NCI-H345 (cell line): ENCODE results near the gene JUND.
A peak's percentile ranks its signal among the peaks of the same experiment; 100 is the strongest.

Experiments
- DNase-seq: peaks from one replicate; lab custom pipeline; 2025; lab: John Stamatoyannopoulos, UW

JUND gene

DNA sequence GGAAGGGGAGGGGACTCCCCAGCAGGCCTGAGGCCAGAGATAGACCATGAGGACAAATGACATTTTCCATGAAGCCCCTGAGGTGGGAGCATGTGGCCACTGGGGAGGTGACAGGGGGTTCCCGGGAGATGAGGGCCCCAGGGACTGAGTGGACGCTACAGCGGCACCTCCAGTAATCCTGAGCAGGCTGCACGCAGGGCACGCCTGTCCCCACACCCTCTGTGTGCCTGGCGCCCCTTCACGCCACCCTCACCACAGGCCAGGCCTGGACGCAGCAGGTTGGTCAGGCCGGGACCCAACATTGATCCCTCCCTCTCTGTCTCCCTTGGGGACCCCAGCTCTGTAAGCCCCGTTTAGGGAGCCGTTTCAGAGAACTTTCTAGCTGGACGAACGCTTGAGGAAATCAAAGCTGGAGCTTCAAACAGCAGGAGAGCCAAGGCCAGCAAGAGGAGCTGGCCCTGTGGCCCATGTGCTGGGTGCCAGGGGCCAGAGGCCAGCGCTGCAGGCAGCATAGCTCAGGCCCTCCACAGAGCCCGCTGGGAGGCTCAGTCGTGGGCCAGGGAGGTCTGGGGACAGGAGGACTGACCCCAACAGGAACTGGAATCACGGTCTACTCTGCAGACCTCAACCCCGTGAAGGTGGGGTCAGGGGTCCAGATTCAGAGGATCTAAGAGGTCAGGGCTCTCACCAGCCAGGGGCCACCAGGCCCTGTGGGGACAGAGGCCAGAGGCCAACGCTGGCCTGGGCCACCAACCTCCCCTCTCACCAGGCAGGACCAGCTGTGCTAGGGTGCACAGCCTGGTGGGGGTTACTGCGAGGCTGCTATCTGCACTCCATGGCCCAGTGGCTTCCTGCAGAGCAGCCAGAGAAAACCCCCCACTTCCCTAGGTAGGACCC lies 26.9 kb upstream of the JUND start:
- DNase-seq = no peak

DNA sequence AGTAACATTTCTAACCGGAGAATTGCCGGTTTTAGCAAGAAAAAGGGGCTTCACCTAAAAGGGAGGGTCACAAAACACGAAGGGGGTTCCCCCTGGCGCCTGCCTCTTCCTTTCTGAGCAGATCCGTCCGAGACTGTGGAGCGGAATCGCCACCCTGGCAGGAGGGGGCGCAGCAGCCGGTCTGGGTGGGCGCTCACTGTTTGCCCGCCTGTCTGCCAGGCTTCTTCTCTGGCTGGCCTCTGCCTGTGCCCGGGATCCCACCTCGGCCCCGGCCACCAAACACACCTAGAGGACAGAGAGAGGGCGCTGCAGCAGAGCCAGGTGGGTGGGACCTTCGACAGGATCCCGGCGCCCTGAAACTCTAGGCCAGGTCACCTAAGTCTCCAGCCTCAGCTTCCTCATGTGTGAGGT lies 25.9 kb upstream of the JUND start:
- no peak for DNase-seq

DNA sequence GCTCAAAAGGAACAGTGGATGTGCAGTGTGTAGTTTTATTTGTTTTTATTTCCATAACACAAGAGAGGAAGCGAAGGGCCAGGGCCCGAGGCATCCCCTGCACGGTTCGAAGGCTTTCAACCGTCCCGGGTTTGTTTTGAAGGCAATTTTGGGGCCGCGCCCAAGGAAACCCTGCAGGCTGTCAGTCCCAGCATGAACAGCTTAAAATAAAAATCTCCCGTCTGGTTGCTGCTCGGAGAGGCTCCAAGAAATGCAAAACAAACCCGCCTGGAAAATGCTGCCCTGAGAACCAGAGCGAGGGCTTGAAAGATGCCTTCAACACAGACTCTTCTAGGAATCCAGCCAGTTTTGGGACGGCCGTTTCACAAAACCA lies 25.5 kb upstream of the JUND start:
- no peak for DNase-seq

DNA sequence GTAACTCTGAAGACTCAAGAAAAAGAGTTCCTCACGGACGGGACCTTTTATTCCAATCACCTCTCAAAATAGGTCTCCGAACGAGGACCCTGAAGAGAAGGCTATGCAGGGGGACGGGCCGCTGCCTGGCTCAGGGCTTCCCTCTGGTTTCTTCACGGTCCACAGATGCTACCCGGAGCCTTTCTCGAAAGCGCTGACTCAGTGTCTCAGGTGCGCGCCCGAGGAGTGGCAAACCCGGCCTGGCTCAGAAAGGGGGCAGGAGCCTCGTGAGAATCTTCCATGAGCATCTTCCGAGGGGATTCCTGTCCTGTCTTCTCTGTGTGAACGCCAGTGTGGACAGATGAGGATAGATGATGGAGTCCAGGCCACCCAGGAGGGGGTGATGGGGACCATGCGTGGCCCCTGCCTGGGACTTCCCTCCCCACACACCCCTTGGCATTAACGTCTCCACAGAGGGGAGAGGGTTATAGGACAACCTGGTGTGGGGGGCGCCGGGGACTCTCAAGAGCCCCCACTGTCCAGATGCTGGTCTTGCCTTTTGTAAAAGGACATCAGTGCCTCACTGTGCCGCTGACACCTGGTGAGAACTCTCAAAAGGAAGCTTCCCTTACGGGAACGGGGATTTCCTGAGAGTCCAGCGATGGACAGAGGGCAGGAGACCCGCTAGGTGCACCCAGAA lies 24.9 kb upstream of the JUND start:
- DNase-seq = no peak

DNA sequence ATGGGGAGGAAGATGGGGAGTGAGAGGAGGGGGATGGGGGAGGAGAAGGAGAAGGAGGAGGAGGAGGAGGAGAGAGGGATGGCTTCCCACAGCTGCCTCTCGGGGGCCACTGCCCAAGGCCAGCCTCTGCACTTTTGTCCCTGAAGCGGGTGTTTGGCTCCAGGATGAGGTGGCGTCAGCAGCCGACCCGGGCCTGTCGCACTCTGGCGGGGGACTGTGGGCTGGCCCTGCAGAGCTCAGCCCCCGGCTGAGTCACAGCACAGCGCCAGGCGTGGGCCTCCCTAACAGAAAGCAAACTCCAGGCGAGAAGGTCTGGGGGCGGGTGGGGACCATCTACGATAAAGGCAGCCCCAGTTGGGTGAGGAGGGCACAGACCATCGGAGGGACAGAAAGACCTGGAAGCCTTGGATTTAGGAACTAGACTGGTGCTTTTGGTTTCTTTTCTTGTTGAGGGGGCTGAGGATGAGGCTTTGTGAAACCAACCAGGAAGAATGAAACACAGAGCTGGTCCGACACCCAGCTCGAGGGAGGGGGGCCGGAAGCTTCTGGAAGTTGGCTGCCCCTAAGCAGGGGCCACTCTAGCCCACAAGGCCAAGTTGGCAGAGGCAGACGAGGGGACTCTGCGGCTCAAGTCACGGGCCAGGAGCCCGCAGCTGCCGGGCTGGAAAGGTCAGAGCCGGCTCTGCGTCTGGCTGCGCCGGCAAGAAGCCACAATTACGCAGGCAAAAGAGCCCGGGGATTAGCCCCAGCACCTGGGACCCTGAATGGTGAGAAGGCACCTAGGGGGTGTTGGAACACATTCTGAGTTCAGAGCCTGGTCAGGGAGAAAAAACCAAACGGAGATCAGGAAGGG lies 23.3 kb upstream of the JUND start:
- no peak for DNase-seq

DNA sequence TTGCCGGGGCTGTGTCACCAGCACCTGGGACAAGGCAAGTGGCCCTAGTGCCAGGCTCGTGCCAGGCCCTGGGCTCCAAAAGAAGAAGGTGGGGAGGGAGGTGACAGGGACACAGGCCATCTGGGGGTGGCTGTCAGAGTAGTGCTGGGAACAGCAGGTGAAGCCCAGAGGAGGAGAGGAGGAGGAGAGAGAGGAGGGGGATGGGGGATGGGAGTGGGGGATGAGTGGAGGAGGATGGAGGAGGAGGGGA lies 22.7 kb upstream of the JUND start:
- DNase-seq = no peak

DNA sequence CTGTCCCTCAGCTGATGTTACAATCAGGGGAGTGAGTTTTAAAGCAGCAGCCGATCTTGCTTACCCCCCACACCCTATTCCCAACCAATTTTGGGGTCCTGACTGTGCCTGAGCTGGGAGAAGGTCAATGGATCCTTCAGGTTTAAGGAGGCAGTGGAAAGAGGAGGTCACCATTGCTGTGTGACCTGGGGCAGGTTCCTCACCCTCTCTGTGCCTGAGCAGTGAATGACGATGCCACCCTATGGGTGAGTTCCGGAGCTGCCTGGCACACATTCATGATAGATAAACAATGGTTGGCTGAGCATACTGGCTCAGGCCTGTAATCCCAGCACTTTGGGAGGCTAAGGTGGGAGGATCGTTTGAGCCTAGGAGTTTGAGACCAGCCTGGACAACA lies 20.3 kb upstream of the JUND start:
- no peak for DNase-seq

DNA sequence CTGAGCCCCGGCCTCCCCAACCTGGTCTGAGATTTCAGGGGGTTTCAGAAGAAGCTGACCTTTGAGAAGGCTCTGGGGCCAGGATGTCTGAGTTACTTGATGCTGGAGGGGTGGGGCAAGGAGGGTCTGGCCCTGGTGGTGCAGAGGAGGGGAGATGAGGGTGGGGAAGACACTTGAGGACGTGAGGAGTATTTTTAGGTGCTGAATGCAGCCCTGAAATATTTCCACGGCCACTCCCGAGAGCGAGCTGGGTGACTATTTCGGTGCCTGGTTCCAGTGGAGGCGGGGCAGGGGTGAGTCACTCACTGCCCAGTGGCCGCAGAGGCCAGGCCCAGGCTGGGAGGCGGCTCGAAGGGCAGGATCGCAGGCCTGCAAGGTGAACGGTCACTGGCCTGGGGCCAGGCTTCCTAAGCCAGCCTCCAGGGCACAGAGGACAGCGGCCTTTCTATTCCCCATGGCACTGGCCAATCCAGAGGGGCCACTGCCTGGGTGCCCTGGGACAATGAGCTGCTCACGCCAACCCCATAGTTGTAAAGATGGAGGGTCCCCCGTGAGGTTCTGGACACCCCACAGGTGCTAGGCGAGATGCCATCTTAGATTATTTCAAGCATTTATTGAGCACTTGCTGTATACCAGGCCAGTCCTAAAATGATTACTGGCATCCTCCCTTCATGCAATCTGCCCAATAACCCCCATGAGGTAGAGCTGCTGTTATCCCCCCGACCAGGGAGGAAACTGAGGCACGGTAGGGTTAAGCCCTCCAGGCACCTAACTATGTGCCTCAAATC lies 19.7 kb upstream of the JUND start:
- no peak for DNase-seq

DNA sequence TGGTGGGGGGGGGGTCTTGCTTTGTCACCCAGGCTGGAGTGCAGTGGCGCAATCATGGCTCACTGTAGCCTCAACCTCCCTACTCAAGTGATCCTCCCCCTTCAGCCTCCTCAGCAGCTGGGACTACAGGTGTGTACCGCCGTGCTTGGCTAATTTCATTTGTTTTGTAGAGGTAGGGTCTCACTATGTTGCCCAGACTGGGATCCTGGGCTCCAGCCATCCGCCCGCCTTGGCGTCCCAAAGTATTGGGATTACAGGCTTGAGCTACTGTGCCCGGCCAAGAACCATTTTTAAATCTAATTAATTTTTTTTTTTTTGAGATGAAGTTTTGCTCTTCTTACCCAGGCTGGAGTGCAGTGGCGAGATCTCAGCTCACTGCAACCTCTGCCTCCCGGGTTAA lies 18.2 kb upstream of the JUND start:
- DNase-seq = no peak

DNA sequence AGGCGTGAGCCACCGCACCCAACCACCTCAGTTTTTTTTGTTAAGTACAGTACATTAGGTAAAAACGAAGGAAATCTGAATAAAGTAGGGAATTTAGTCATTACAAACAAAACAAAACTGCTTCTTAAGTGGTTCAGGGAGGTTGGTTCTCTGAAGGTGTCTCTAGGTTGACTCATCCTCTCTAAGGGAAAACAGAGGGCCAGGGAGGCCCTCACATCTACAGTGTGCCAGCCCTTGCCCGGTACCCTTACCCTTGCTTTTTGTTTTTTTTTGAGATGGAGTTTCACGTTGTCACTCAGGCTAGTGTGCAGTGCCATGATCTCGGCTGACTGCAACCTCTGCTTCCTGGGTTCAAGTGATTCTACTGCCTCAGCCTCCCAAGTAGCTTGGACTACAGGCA lies 17.2 kb upstream of the JUND start:
- DNase-seq = no peak

DNA sequence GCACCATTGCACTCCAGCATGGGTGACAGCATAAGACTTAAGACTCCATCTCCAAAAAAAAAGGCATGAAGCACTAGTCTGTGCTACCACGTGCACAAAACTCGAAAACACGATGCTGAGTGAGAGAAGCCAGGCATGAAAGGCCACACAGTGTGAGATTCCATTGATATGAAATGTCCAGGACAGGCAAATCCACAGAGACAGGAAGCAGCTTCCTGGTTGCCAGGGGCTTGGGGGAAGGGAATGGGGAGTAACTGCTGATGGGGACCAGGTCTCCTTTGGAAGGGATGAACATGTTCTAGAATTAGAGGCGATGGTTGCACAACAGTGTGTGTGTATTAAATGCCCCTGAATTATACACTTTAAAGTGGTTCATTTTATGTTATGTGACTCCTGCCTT lies 15.9 kb upstream of the JUND start:
- DNase-seq = no peak

DNA sequence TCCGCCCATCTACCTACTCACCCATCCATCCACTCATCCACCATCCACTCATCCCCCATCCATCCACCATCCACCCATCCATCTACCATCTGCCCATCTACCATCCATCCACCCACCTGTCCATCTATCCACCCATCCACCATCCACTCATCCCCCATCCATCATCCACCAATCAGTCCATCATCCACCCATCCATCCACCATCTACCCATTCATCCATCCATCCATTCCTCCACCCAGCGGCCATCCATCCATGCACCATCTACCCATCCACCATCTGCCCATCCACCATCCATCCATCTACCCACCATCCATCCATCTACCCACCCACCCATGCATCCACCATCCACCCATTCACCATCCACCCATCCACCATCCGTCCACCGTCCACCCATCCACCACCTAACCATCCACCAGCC lies 13.6 kb upstream of the JUND start:
- no peak for DNase-seq

DNA sequence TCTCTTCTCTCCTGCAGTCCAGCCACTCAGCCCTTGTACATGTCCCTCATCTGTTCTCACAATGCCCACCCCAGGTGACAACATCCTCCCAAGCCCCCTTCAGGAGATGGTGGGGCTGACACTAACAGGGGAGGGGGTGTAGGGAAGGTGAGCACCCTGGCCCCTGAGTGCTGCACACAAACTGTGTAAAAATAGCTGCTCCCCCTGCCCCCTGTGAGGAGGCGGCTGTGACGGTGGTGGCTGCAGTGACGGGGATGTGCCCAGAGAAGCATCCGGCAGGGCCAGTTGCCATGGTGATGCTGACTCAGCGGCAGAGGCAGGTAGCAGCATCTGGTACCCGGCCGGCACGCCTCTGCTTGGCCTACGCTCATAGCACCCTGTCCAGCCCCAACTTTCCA lies 13.0 kb upstream of the JUND start:
- peak; percentile 37 for DNase-seq

DNA sequence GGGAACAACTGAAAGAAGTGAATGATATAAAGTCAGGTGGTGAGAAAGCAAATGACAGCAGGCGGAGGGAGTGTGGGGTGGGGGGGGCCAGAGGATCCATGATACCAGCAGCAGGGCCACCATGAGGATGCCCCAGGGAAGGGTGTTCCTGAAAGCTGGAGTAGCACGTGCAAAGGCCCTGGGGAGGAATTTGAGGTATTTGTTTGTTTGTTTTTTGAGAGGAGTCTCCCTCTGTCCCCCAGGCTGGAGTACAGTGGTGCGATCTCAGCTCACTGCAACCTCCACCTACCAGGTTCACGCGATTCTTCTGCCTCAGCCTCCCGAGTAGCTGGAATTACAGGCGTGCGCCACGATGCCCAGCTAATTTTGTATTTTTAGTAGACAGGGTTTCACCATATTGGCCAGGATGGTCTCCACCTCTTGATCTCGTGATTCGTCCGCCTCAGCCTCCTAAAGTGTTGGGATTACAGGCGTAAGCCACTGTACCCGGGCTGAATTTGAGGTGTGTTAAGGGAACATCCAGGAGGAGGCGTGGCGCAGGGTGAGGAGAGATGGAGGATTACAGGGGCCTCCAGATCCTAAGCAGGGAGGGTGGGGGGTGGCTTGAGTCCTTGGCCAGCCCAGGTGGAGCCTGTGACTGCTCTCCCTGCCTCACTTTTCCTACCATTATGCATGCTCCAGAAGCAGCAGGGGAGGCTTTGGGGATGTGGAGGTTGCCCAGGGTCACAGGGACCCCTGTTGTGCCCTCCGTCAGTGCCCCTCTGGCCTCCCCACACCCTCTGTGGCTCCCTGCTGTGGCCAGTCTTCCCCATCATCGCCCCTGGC lies 12.4 kb upstream of the JUND start:
- no peak for DNase-seq

DNA sequence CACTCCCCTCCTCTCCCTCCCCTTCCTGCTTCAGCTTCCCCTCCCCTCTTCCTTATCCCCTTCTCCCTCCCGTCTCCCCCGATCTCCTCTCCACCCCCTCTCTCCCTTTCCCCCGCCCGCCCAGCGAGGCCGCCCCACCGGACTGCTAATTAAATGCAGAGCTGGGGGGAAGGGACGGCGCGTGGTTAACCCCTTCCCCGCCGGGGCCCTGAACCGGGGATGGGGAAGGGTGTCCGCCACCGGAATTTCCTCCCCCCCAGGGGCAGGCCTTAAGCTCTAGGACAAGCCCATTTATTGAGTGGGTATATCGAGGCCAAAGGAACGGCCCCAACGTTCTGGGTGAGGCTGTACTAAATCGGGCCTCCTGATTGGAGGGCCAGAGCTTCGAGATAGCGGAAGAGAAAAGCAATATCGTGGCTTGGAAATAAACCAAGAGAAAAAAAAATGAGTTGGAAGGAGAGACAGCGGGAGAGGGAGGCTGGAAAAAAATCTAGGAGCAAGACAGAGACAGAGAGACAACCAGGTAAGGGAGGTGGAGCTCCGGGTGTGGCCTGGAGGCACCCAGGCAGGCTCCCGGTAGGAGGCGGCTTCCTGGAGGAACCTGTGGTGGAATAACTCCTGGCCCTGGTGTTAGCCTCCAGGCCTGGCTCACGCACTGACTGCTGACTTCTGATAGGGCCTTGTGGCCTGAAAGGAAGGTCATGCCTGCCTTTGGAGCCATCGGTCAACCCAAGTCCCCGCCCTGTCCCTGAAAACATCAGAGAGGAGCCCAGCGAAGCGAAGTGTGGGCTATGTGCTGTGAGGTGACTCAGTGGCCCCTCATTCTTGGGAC lies 11.6 kb upstream of the JUND start:
- no peak for DNase-seq

DNA sequence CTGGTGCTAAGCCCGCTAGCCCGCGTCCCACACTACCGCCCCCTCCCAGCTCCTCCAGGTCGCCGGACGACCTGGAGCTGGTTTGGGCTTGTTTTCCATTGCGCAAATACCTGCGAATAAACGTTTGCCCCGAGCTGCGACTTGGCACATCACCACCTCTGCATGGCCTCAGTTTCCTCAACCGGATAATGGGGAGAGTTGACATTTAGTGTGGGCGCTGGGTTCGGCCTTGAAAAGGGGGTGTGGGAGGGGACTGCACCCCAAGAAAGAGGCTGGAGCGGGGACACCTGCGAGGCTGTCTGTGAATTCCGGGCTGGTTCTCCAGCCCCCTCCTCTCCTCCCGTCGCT lies 11.0 kb upstream of the JUND start:
- DNase-seq = no peak

DNA sequence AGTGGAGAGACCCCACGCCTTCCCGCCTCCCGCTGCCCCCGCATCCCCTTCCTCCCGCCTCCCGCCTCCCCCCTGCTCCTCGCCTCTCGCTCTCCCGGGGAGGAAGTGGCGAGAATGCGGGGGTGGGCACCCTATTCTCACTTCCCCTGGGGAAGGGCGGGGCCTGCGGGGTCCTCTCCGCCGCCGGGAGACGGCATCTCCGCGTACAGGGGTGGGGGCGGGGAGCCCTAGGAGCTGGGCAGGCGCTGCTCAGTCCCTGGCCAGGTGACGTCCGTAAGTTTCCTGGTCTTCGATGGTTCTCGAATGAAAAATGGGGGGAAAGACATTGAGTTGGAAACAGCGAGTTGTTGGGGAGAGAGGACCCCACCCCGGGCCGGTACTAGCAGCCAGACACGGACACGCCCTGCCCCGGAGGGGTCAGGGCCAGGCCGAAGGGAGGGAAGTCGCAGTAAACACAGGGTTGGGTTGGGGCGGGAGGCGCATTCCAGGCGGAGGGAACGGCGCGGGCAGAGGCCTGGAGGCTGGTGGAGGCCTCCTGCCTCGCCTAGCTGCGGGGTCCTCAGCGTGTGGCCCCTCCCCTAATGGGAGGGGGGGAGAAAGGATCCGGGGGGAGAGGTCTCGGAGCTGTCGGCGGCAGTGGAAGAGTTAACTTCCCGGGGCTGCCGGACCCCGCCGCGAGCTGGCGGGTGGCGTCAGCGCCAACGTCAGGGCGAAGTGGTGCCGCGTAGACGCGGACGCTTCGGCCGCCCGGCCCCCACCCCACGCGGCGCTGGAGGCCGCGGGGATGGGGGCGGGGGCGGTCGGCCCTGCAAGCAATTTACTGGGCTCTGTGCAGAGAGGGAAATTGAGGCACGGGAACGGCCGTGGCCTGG lies 10.4 kb upstream of the JUND start:
- DNase-seq = peak; percentile 28

DNA sequence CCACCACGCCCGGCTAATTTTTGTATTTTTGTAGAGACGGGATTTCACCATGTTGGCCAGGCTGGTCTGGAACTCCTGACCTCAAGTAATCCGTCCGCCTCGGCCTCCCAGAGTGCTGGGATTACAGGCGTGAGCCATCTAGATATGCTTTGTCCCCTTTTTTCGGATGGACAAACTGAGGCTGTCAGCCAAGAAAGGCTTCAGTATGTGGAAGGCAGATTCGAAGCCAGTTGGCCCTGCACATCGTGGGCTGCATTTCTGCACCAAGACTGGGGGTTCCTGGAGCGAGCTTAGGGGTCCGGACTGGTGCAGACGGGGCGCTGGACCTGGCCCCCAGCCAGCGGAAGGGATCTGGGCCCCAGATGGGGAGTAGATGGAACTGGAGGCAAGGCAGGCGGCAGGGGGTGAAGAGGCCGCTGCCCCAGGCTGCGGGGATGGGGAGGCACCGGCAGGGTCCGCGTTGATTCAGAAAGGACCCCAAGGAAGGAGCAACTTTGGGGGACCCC lies 9.7 kb upstream of the JUND start:
- no peak for DNase-seq

DNA sequence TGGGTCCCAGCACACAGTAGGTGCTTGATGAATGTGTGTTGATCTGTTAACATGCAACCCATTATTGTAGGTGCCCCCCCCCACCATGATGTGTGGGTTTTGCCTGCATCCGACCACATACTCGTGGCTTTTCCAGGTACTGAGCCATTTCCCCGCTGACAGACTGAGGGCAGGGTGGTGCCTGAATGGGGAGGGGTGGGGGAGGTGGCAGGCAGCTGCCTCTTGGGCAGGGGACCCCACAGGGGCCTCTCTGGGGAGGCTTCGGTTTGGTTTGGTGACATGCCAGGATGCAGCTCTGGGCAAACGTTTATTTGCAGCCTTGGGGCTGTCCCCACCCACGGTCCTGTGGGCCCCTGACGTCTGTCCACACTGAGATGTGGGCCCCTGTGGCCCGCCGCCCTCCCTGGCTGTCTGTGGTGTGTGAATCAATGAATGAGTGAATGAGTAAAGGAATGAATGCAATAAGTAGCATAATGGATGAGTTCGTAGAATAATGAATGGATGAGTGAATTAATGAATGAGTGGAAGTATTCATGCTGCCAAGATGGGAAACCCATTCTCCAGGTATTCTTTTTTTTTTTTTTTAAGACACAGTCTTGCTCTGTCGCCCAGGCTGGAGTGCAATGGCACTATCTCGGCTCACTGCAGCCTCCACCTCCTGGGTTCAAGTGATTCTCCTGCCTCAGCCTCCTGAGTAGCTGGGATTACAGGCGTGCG lies 9.0 kb upstream of the JUND start:
- DNase-seq = no peak
